Pancreas (tissue), 10 donors: ENCODE results near the gene SCN11A. TPM values are rescaled to one million over a fixed set of nuclear protein-coding genes. Genes with fewer than 3 reads are reported as not detected.
"Not testable (repeated sequence)": the region's sequence is repeated elsewhere in the genome, so short reads cannot be mapped to it uniquely, and the experiment has no call there.

Experiments used
- ATAC-seq, 4 donors: fragments of 200-7000 bp; cut with Tn5 transposase; one replicate each; pipeline versions ENCODE4 v1.8.0 to v1.9.1; 2020; ENCODE audit warnings: mild to moderate bottlenecking in 4 of 4, moderate library complexity in 4 of 4
- DNase-seq, 6 donors: peaks; one replicate each; pipeline ENCODE4 v3.0.0-alpha.2; 2020
- FAIRE-seq: peaks from 2 replicates; lab custom pipeline; 2012; peaks lifted over from hg19 to GRCh38; lab: Jason Lieb, UNC
- H3K27ac ChIP-seq, 4 donors: fragments of 200-600 bp; sonication (generic); 1 replicate in 3 of 4; 2 replicates in 1 of 4; pipeline versions ENCODE4 v1.5.0 to v1.8.0; 2020
- H3K27me3 ChIP-seq, 4 donors: fragments of 200-600 bp; one replicate each; pipeline ENCODE4 v1.8.0; 2021
- H3K36me3 ChIP-seq, 3 donors: fragments of 200-600 bp; sonication (generic) in 1 of 3; one replicate each; pipeline versions ENCODE4 v1.5.0 to v1.8.0; 2020 to 2021
- H3K4me1 ChIP-seq, 3 donors: fragments of 200-600 bp; one replicate each; pipeline ENCODE4 v1.8.0; 2021
- H3K4me3 ChIP-seq, 4 donors: fragments of 200-600 bp; sonication (generic) in 2 of 4; one replicate each; pipeline versions ENCODE4 v1.5.0 to v1.8.0; 2020 to 2021
- H3K9me3 ChIP-seq, 4 donors: fragments of 200-600 bp; one replicate each; pipeline ENCODE4 v1.8.0; 2021
- CTCF ChIP-seq, 4 donors: fragments of 200-600 bp; sonication (generic) in 3 of 4; IDR thresholded peaks; one replicate each; pipeline versions ENCODE4 v1.5.0 to v1.8.0; 2021; ENCODE audit warnings: antibody characterized with exemption in 4 of 4
- WGBS, 2 donors: extraction: QIAGEN DNeasy Blood & Tissue Kit; methylation state at CpG; one replicate each; pipeline ENCODE4 v1.1.7; 2013; 5-methylcytosine and 5-hydroxymethylcytosine counted together
- intact Hi-C, 3 donors: fragments of 100-400 bp; cut with DNase I; formaldehyde crosslinking; loops; one replicate each; pipeline versions ENCODE4 v1.11.1 to v1.14.2; 2022
- polyA plus RNA-seq, 2 donors: library from polyadenylated mRNA; stranded (reverse); fragments of 200-250 nt; gene quantifications; one replicate each; pipeline ENCODE4 v1.2.3, GENCODE V29; 2013
- total RNA-seq, 6 donors: library from RNA; stranded (reverse); fragmentation: NEBNext Ultra II Directional in 4 of 6; extraction: Animal tissue kit (Norgen Biotek cat#: 25700) in 4 of 6; gene quantifications; one replicate each; pipeline versions ENCODE4 v1.2.1 to v1.2.4, GENCODE V29; 2021 to 2023
- donor health status: healthy with polysubstance abuse.
- donor health status: DM: no; HTN: no; CAD: no; lungs with moderate emphysema.
- donor health status: DM: no; HTN: no; CAD: no.
- donor health status: control.
- donor health status: control.
- donor health status: Bipolar disorder and iron deficiency.
- donor health status: DM: yes; HTN: yes; CAD: no.
- donor health status: DM: no; HTN: no; CAD: no.
- donor health status: DM: no; HTN: no; CAD: no.
- donor health status: DM: yes; HTN: yes; CAD: no.

SCN11A gene
- total and polyA plus RNA-seq, 8 donors = 0.03 to 0.16 (median 0.04) TPM; not detected in 1

- no peak for TF ChIP-seq CTCF (IDR thresholded peaks at IDR 0.05)
- Histone ChIP-seq H3K4me3 (no peak overlapping the region), H3K27me3 (no peaks in the 10 kb centered on the region), H3K27ac (no peak overlapping the region), H3K36me3 (no peaks in the 10 kb centered on the region), H3K4me1 (no peaks in the 10 kb centered on the region), H3K9me3 (no peaks in the 10 kb centered on the region)
- ATAC-seq (no peak), FAIRE-seq (no peak), DNase-seq (no peak)
- intact Hi-C loops = no loop called here
- 79 to 83% methylated on average over 1 of the region's 1 CpG for WGBS, 2 donors
These were observed 10.4 kb upstream of the SCN11A start for GRCh38 chr3:39062180-39062579.

- H3K4me1 ChIP-seq, H3K36me3 ChIP-seq, ATAC-seq, DNase-seq, H3K4me3 ChIP-seq, FAIRE-seq, H3K9me3 ChIP-seq, H3K27me3 ChIP-seq, intact Hi-C loops, H3K27ac ChIP-seq: not testable (repeated sequence)
- WGBS, 2 donors = 83 to 86% methylated on average over 2 of the region's 2 CpGs
These were observed 9.5 kb upstream of the SCN11A start for GRCh38 chr3:39061228-39061627.

- DNase-seq (no peak), FAIRE-seq (no peak), ATAC-seq (no peak)
- Histone ChIP-seq H3K9me3 (no peaks in the 10 kb centered on the region), H3K4me1 (peaks cover 0 to 11% (median 0%) of the 10 kb centered on the region in 3 donors), H3K27ac (no peak overlapping the region), H3K27me3 (no peaks in the 10 kb centered on the region), H3K4me3 (no peak overlapping the region), H3K36me3 (no peaks in the 10 kb centered on the region)
- WGBS, 2 donors = 72 to 80% methylated on average over 3 of the region's 3 CpGs
- TF ChIP-seq CTCF (IDR thresholded peaks at IDR 0.05) = no peak
- intact Hi-C loops = no loop called here
These were observed 4.4 kb upstream of the SCN11A start for GRCh38 chr3:39056151-39056550.

GRCh38 chr3:39053696-39054095 lies 2.0 kb upstream of the SCN11A start:
- Histone ChIP-seq H3K9me3 (no peaks in the 10 kb centered on the region), H3K4me3 (no peak overlapping the region), H3K27ac (no peak overlapping the region), H3K4me1 (peaks cover 0 to 11% (median 0%) of the 10 kb centered on the region in 3 donors), H3K27me3 (no peaks in the 10 kb centered on the region), H3K36me3 (no peaks in the 10 kb centered on the region)
- ATAC-seq = no peak
- intact Hi-C loops = no loop called here
- DNase-seq = no peak
- TF ChIP-seq CTCF (IDR thresholded peaks at IDR 0.05) = no peak
- WGBS, 2 donors = 59 to 62% methylated on average over 2 of the region's 2 CpGs
- no peak for FAIRE-seq

- H3K9me3 ChIP-seq = no peaks in the 10 kb centered on the region
- peak overlapping the region in 1 of 4 donors; percentile 90 for H3K27ac ChIP-seq
- H3K36me3 ChIP-seq = no peaks in the 10 kb centered on the region
- peak overlapping the region; percentile 80 to 100 (median 96) for H3K4me3 ChIP-seq
- intact Hi-C loops = no loop called here
- DNase-seq (no peak), FAIRE-seq (no peak), ATAC-seq (no peak)
- H3K4me1 ChIP-seq = peaks cover 0 to 11% (median 0%) of the 10 kb centered on the region in 3 donors
- H3K27me3 ChIP-seq = no peaks in the 10 kb centered on the region
- TF ChIP-seq CTCF (IDR thresholded peaks at IDR 0.05) = no peak
- 1% methylated on average over 11 of the region's 11 CpGs for WGBS, 2 donors
These were observed 839 bp upstream of the SCN11A start for GRCh38 chr3:39052583-39052982.
